Heart left ventricle (tissue), 16 donors: Measurements from ENCODE around the gene CRELD2. TPM values are rescaled to one million over a fixed set of nuclear protein-coding genes. Genes with fewer than 3 reads are reported as not detected.

Source experiments
- ATAC-seq, 4 donors: fragments of 200-7000 bp; cut with Tn5 transposase; one replicate each; pipeline ENCODE4 v1.9.1; 2020 to 2022; ENCODE audit warnings: moderate library complexity in 4 of 4, mild to moderate bottlenecking in 3 of 4, moderate number of reproducible peaks in 1 of 4
- DNase-seq, 5 donors: peaks; one replicate each; pipeline ENCODE4 v3.0.0-alpha.2; 2020
- H3K27ac ChIP-seq, 12 donors: fragments of 200-600 bp; sonication (generic) in 4 of 12; one replicate each; pipeline versions ENCODE4 v1.5.0 to v1.8.0; 2016 to 2022; ENCODE audit warnings: mild to moderate bottlenecking in 2 of 12
- H3K27me3 ChIP-seq, 9 donors: fragments of 200-600 bp; sonication (generic) in 2 of 9; one replicate each; pipeline versions ENCODE4 v1.5.1 to v1.8.0; 2016 to 2022; ENCODE audit warnings: mild to moderate bottlenecking in 3 of 9
- H3K36me3 ChIP-seq, 9 donors: fragments of 200-600 bp; sonication (generic) in 2 of 9; one replicate each; pipeline versions ENCODE4 v1.5.0 to v1.8.0; 2018 to 2022; ENCODE audit warnings: mild to moderate bottlenecking in 2 of 9
- H3K4me1 ChIP-seq, 12 donors: fragments of 200-600 bp; sonication (generic) in 4 of 12; one replicate each; pipeline versions ENCODE4 v1.5.0 to v1.8.0; 2016 to 2022; ENCODE audit warnings: mild to moderate bottlenecking in 3 of 12
- H3K4me3 ChIP-seq, 12 donors: fragments of 200-600 bp; sonication (generic) in 4 of 12; one replicate each; pipeline versions ENCODE4 v1.5.0 to v1.8.0; 2017 to 2022; ENCODE audit warnings: mild to moderate bottlenecking in 9 of 12, moderate library complexity in 4 of 12
- H3K9me3 ChIP-seq, 12 donors: fragments of 200-600 bp; sonication (generic) in 4 of 12; one replicate each; pipeline versions ENCODE4 v1.5.0 to v1.8.0; 2016 to 2022; ENCODE audit warnings: mild to moderate bottlenecking in 1 of 12
- POLR2A ChIP-seq, 2 donors: fragments of 450-650 bp; IDR thresholded peaks; one replicate each; pipeline ENCODE4 v1.6.1; 2017; ENCODE audit warnings: antibody characterized with exemption in 2 of 2, mild to moderate bottlenecking in 2 of 2, moderate library complexity in 2 of 2
- WGBS, 4 donors: extraction: QIAGEN DNeasy Blood & Tissue Kit in 2 of 4; methylation state at CpG; one replicate each; pipeline versions ENCODE4 v1.1.5 to v1.1.7; 2013 to 2018; 5-methylcytosine and 5-hydroxymethylcytosine counted together
- intact Hi-C, 10 donors: fragments of 100-400 bp; cut with DNase I; formaldehyde crosslinking; loops; one replicate each; pipeline versions ENCODE4 v1.11.1 to v1.14.2; 2022
- polyA plus RNA-seq, 2 donors: library from polyadenylated mRNA; stranded (reverse); fragments of 200-250 nt; gene quantifications; one replicate each; pipeline ENCODE4 v1.2.3, GENCODE V29; 2013
- total RNA-seq, 9 donors: library from RNA; depleted of rRNA in 2 of 9; stranded (reverse); fragments of >200 nt in 2 of 9; fragmentation: NEBNext Ultra II Directional in 3 of 9; extraction: Animal tissue kit (Norgen Biotek cat#: 25700) in 3 of 9; gene quantifications; one replicate each; pipeline versions ENCODE4 v1.1.0 to v1.2.4, GENCODE V29; 2016 to 2023
- TF ChIP-seq, protein P1 (sequence below), 12 donors: fragments of 200-600 bp; sonication (generic) in 4 of 12; IDR thresholded peaks; one replicate each; pipeline versions ENCODE4 v1.5.0 to v1.8.0; 2018 to 2022; ENCODE audit warnings: antibody characterized with exemption in 12 of 12, mild to moderate bottlenecking in 5 of 12
- donor health status: ischemic (EF 13 %, LVEDD 7.1; RV severe dilation, severe dysfunction).
- donor health status: healthy with polysubstance abuse.
- donor health status: DM: no; HTN: yes; CAD: no.
- donor health status: DM: no; HTN: no; CAD: no.
- donor health status: ischemic (EF 25% LVEDD 6.9; RV normal size, moderate dysfunction).
- donor health status: ischemic (EF 25% LVEDD 5.7; RV mildly dilated, moderate dysfunction).
- donor health status: healthy.
- donor health status: DM: yes; HTN: yes; CAD: no.
- donor health status: ischemic (EF 35%, LVEDD 5.7; RV mildly dilated, moderate dysfunction).
- donor health status: nonischemic (EF 11% LVEDD 7.7; RV severe dilation, severe dysfunction).
- donor health status: DM: yes; HTN: yes; CAD: no.
- donor health status: PGD.
- donor health status: ischemic (EF 29% LVEDD 5.4; RV normal size, mild dysfunction).
- donor health status: nonischemic (EF 23%, LVEDD 6.1; RV moderate dilation, normal function).

CRELD2 gene
- total and polyA plus RNA-seq, 11 donors, result 15.0 to 70.3 (median 21.6) TPM

DNA sequence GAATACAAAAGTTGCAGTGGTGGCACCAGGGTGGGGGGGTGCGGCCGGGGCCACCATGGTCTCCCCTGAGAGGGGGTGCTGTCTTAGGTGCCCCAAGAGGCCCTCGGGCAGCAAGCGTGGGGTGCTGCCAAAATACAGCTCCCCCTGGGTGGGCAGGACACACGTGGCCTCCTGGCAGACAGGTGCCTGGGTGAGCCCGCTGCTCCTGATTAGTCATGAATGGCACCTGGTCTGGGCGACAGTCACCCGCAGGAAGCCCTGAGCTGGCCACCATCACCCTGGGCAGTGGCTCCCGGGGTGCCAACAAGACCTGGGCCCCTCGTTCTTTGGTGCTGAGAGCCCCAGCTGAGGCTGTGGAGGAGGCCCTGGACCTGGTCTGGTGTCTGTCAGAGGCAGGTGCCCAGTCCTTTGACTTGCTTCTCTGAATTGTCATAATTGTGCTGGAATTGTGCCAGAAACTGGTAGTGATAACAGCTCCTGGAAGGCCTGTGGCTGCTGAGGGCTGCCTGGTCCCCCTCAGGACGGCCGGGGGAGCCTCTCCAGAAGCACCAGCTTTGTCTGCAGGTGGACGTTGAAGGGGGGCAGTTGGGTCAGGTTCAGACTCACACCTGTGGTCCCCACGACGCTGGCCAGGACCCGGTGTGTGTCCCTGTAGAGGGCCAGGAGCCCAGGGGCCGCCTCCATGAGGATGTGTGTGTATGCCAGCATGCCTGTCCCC is 15.0 kb upstream of the CRELD2 start:
- no peaks in the 10 kb centered on the region for H3K27me3 ChIP-seq
- H3K9me3 ChIP-seq, result no peaks in the 10 kb centered on the region
- WGBS, 4 donors, result 55 to 76% (median 67%) methylated on average over 8 to 17 of the region's 17 CpGs
- peaks cover 0 to 78% (median 50%) of the 10 kb centered on the region in 9 donors for H3K36me3 ChIP-seq
- H3K27ac ChIP-seq, result no peak overlapping the region
- H3K4me1 ChIP-seq, result peaks cover 0 to 10% (median 0%) of the 10 kb centered on the region in 12 donors
- TF ChIP-seq POLR2A (IDR thresholded peaks at IDR 0.05), result no peak
- TF ChIP-seq, protein P1, sequence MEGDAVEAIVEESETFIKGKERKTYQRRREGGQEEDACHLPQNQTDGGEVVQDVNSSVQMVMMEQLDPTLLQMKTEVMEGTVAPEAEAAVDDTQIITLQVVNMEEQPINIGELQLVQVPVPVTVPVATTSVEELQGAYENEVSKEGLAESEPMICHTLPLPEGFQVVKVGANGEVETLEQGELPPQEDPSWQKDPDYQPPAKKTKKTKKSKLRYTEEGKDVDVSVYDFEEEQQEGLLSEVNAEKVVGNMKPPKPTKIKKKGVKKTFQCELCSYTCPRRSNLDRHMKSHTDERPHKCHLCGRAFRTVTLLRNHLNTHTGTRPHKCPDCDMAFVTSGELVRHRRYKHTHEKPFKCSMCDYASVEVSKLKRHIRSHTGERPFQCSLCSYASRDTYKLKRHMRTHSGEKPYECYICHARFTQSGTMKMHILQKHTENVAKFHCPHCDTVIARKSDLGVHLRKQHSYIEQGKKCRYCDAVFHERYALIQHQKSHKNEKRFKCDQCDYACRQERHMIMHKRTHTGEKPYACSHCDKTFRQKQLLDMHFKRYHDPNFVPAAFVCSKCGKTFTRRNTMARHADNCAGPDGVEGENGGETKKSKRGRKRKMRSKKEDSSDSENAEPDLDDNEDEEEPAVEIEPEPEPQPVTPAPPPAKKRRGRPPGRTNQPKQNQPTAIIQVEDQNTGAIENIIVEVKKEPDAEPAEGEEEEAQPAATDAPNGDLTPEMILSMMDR (IDR thresholded peaks at IDR 0.05), result no peak
- ATAC-seq (peak; percentile 52 to 81 (median 74)), DNase-seq (no peak)
- intact Hi-C loops, result no loop called here
- no peak overlapping the region for H3K4me3 ChIP-seq

DNA sequence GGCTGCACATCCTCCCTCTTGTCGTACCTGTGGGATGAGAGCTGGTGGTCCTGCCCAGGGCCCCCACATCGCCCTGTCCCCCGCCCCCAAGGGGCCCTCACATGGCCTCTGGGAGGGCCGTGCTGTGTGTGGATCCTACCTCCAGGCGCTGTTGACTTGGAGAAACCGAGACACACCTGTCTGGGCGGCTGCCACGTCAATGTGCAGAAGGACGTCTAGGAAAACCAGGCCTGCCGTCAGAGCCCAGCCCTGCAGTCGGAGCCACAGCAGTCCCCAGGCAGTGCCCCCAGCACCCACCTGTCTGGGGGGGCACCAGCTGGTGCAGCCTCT is 14.4 kb upstream of the CRELD2 start:
- intact Hi-C loops, result no loop called here
- 83 to 87% (median 83%) methylated on average over 5 to 11 of the region's 11 CpGs for WGBS, 4 donors
- Histone ChIP-seq H3K27me3 (no peaks in the 10 kb centered on the region), H3K4me3 (no peak overlapping the region), H3K36me3 (peaks cover 0 to 81% (median 55%) of the 10 kb centered on the region in 9 donors), H3K4me1 (peaks cover 0 to 10% (median 0%) of the 10 kb centered on the region in 12 donors), H3K27ac (no peak overlapping the region), H3K9me3 (no peaks in the 10 kb centered on the region)
- ATAC-seq (no peak), DNase-seq (no peak)
- no peak for TF ChIP-seq POLR2A (IDR thresholded peaks at IDR 0.05)
- TF ChIP-seq, protein P1 (IDR thresholded peaks at IDR 0.05), result no peak

DNA sequence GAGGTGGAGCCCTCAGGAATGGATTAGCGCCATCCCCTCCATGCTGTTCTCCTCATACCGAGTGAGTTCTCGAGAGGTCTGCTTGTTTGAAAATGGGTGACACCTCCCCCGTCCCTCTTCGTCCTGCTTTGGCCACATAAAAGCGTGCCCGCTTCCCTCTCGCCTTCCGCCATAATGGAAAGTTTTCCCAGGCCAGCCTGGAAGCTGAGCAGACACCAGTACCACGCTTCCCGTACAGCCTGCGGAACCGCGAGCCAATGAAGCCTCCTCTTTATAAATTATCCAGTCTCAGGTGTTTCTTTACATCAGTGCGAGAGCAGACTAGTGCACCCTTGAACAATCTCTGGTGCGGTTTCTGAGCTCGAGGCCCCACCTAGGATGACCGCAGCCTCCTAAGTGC is 13.0 kb upstream of the CRELD2 start:
- intact Hi-C loops, result no loop called here
- no peaks in the 10 kb centered on the region for H3K9me3 ChIP-seq
- no peak overlapping the region for H3K4me3 ChIP-seq
- ATAC-seq (no peak), DNase-seq (no peak)
- WGBS, 4 donors, result 95 to 97% (median 96%) methylated on average over 18 of the region's 18 CpGs
- H3K4me1 ChIP-seq, result peaks cover 0 to 10% (median 0%) of the 10 kb centered on the region in 12 donors
- peaks cover 0 to 88% (median 67%) of the 10 kb centered on the region in 9 donors for H3K36me3 ChIP-seq
- no peaks in the 10 kb centered on the region for H3K27me3 ChIP-seq
- H3K27ac ChIP-seq, result no peak overlapping the region
- no peak for TF ChIP-seq POLR2A (IDR thresholded peaks at IDR 0.05)
- TF ChIP-seq, protein P1 (IDR thresholded peaks at IDR 0.05), result no peak

- no peak for TF ChIP-seq POLR2A (IDR thresholded peaks at IDR 0.05)
- TF ChIP-seq, protein P1 (IDR thresholded peaks at IDR 0.05), result no peak
- peaks cover 0 to 85% (median 66%) of the 10 kb centered on the region in 9 donors for H3K36me3 ChIP-seq
- H3K27ac ChIP-seq, result no peak overlapping the region
- DNase-seq (peak in 1 of 5 donors; percentile 54), ATAC-seq (no peak)
- H3K4me3 ChIP-seq, result no peak overlapping the region
- peaks cover 0 to 10% (median 0%) of the 10 kb centered on the region in 12 donors for H3K4me1 ChIP-seq
- 94 to 97% (median 95%) methylated on average over 13 to 28 of the region's 28 CpGs for WGBS, 4 donors
- intact Hi-C loops, result no loop called here
- H3K27me3 ChIP-seq, result no peaks in the 10 kb centered on the region
- no peaks in the 10 kb centered on the region for H3K9me3 ChIP-seq
These were observed 12.2 kb upstream of the CRELD2 start for GRCh38 chr22:49906071-49906798.
